Kidney glomerular epithelial cell (primary cell): ENCODE measurements around the gene ZBTB7B.
A peak's percentile ranks its signal among the peaks of the same experiment; 100 is the strongest.

Experiments
- DNase-seq: peaks from one replicate; lab custom pipeline; 2025; lab: John Stamatoyannopoulos, UW

The ZBTB7B gene

DNA sequence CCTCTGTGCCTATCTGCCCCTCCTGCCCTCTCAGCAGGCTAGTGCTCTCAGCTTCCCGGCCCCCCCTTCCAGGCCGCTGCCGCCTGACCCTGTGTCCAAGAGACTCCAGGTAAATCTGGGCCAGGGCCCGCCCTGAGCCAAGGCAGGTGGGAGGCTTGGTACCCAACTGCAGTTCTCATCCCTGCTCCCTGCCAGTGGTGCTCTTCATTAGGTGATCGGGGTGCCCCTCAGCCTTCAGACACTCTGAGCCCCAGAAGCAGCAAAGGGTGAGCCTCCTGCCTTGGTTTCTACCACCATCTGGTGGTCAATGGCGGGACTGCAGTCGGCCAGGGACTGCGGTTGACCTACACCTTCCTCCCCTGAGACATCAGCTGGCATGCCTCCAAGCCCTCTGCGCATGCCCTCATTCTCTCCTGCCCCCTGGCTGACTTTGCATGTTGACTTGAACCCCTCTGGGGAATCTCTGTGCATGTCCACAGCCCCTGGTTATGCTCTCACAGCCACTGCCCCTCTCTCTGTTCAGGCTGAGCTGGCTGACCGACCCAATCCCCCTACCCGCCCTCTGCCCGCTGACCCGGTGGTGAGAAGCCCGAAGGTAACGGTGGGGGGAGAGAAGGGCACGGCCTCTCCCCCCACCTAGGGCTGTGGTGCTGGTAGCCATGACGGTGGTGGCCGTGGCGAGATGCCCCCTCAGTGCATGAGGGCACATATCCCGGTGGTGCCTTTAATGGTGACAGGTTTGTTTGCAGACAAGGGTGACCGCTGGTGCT lies 59.0 kb downstream of the ZBTB7B start:
- peak; percentile 84 for DNase-seq

DNA sequence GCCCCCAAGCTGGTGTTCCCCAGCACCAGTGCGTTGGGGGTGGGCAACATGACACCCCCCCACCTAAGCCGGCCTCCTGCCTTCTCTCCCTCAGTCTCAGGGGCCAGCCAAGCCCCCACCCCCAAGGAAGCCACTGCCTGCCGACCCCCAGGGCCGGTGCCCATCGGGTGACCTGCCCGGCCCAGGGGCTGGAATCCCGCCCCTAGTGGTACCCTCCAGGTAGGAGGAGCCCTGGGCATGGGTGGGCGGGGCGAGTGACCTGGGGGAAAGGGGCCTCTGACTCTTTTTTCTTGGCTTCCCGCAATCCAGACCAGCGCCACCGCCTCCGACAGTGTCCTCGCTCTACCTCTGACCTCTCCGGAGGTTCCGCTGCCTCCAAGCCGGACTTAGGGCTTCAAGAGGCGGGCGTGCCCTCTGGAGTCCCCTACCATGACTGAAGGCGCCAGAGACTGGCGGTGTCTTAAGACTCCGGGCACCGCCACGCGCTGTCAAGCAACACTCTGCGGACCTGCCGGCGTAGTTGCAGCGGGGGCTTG lies 59.6 kb downstream of the ZBTB7B start:
- DNase-seq: no peak

DNA sequence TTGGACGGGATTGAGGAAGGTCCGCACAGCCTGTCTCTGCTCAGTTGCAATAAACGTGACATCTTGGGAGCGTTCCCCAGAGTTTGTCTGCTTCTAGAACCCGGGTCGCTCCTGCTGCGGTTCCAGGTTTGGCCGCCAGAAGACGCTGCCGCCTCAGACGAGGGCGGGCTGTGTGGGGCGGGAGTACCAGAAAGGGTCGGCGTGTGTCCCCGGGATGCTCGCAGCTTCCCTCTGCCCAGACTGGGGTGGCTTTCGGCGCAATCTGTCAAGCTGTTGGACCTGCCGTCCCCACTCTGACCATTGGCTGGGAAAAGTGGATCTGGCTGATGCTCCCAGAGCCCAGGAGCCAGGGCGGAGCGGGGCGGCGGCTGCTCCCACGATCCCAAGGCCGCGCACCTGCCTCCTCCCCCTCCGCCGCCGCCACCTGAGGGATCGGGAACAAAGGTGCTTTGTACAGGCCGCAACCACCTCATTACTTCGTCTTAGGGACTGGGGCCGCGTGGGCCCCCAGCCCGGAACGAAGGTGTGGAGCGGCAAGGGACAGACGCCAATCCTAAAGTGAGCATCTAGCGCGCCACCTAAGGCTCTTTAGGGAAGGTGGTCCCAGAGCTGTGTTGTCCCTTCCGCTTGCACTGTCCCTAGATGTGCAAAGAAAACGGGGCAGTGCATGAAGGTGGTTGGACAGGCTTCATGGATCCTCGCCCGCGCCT lies 60.3 kb downstream of the ZBTB7B start:
- no peak for DNase-seq

DNA sequence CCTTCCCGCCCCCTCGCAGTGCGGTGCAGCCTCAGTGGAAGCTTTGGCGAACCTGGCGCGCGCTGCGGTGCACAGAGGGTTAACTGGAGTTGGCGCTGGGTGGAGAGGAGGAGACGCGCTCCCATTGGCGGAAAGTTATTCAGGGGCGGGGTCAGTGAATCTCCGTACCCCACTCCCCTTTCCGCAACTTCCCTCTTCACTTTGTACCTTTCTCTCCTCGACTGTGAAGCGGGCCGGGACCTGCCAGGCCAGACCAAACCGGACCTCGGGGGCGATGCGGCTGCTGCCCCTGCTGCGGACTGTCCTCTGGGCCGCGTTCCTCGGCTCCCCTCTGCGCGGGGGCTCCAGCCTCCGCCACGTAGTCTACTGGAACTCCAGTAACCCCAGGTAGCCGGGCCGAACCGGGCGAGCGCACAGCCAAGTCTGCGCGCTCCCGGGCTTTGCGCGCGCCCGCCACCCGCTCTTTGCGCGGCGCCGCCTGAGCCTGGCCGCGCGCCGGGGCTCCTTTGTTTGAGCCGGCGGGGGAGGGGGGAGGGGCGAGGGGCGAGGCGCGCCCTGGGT lies 61.0 kb downstream of the ZBTB7B start, which contains the start of gene EFNA4:
TSS of gene EFNA4 (plus strand) at position 191 of the 561 bp plus-strand sequence. CDS start at position 275, 84 bp downstream.
- DNase-seq: peak; percentile 74

DNA sequence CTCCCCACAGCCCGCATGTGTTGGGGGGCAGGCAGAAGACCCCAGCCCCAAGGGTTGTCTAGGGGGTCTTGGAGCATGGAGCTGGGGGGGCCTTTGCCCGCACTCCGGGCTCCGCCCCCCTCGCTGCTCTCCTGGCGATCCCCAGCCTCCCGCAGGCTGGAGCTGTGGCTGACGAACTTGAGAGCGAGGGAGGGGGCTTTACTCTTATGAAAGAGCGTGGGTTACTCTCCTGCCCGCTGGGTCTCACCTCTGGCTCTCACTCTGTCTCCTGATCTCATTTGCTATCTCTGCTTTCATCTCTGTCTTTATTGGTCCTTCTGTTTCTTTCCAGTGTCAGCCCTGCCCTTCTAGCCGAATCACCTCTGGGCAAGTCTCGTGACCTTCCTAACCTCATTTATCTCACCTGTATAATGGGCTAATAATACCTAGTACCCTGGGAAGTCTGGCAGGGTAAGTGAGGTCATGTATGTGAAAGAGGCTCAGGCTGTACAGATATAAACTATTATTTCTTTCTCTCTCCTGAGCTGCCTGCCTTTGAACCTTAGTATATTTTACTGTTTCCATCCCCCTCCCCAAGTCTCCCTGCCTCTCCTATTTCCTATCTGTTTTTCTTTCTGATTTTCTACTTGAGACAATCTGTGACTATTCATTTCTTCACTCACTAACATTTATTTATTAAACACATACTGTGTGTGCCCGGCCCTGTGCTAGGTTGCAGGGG lies 61.7 kb downstream of the ZBTB7B start:
- no peak for DNase-seq

DNA sequence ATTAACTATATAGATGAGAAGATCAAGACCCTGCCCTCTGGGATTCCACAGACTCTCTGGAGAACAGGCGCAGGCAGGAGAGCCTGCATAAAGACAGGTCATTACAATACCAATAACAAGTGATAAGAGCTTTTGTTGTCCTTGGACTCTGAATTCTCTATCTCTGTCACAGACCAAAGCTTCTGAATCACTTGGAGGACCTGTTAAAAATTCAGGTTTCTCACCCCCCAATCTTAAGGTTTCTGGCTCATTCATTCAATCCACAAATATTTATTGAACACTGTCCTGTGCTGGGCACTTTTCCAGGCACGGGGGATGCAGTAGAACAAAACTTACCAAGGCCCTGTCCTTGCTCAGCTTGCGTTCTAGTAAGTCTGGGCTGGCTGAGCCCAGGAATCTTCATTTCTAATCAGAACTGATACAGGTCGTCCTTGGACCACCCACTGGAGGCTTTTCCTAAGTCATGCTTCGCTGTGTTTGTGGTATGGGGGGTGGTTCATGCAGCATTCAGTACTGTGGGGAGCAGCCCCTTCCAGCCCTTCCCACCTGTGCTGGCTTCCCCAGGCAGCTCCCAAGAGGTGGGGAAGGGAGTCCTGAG lies 62.3 kb downstream of the ZBTB7B start:
- DNase-seq: no peak

DNA sequence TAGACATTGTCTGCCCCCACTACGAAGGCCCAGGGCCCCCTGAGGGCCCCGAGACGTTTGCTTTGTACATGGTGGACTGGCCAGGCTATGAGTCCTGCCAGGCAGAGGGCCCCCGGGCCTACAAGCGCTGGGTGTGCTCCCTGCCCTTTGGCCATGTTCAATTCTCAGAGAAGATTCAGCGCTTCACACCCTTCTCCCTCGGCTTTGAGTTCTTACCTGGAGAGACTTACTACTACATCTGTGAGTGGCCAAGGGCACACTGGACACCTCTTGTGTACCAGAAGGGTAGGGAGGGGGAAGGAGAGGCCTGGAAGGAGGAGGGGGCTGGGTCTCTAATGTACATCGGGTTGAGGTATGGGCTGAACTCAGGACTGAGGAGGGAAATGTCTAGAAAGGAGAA lies 64.2 kb downstream of the ZBTB7B start:
- DNase-seq: no peak
